Gastrocnemius medialis (tissue), 4 donors: ENCODE data around the gene TEF.

Experiments used
- POLR2A ChIP-seq, 2 donors: fragments of 450-650 bp; IDR thresholded peaks; one replicate each; pipeline ENCODE4 v1.6.1; 2017; ENCODE audit warnings: antibody characterized with exemption in 2 of 2, mild to moderate bottlenecking in 2 of 2, moderate library complexity in 2 of 2
- TF ChIP-seq, protein P1 (sequence below), 5 experiments: fragments of 450-650 bp in 3 of 5; fragments of 200-600 bp in 2 of 5; sonication (generic) in 2 of 5; IDR thresholded peaks in 4 of 5; conservative IDR thresholded peaks in 1 of 5; 1 replicate in 4 of 5; 2 replicates in 1 of 5; pipeline ENCODE4 v1.5.1; 2016 to 2019; ENCODE audit warnings: antibody characterized with exemption in 5 of 5, mild to moderate bottlenecking in 3 of 5, moderate library complexity in 3 of 5

DNA sequence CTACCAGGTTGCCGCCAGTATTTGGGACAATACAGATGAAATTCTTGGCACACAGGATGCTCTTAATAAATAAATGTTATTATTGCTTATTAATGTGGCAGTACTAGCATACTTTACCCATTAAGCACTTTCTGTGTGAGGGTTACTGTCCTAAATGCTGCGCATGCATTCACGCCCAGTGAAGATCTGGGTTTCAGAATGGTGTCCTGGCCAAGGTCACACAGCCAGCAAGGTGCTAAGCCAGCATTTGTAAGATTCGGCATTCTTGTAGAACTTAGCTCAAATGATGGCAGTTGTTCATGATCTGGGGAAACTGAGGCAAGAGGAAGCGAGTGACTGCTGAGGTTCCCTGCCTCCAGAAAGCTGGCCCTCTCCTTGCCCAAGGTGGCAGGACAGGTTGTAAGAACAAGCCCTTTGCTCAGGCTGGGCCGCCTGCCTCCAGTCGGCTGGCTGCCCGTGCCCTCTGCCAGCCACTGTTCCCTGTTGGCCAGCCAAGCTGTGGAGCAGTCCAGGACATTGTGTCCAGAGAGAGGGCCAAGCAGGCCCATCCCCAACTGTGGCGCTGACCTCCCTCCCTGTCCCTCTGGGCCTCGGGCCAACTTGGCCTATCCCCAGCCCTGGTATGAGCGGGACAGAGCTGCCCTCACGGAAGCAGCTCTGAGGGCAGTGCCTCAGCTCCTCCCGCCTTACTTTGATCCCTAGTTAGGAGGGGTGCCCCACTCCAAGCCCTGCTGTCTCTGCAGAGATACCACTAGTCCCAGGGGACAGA lies 36.1 kb downstream of the TEF start:
- TF ChIP-seq, protein P1, sequence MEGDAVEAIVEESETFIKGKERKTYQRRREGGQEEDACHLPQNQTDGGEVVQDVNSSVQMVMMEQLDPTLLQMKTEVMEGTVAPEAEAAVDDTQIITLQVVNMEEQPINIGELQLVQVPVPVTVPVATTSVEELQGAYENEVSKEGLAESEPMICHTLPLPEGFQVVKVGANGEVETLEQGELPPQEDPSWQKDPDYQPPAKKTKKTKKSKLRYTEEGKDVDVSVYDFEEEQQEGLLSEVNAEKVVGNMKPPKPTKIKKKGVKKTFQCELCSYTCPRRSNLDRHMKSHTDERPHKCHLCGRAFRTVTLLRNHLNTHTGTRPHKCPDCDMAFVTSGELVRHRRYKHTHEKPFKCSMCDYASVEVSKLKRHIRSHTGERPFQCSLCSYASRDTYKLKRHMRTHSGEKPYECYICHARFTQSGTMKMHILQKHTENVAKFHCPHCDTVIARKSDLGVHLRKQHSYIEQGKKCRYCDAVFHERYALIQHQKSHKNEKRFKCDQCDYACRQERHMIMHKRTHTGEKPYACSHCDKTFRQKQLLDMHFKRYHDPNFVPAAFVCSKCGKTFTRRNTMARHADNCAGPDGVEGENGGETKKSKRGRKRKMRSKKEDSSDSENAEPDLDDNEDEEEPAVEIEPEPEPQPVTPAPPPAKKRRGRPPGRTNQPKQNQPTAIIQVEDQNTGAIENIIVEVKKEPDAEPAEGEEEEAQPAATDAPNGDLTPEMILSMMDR (IDR thresholded peaks at IDR 0.05 in 4 of 5, conservative IDR thresholded peaks at IDR 0.05 in 1 of 5) = no peak
- TF ChIP-seq POLR2A (IDR thresholded peaks at IDR 0.05) = peak; percentile 53 to 62
